ENCODE measurements around the gene TRIM71.

DNA sequence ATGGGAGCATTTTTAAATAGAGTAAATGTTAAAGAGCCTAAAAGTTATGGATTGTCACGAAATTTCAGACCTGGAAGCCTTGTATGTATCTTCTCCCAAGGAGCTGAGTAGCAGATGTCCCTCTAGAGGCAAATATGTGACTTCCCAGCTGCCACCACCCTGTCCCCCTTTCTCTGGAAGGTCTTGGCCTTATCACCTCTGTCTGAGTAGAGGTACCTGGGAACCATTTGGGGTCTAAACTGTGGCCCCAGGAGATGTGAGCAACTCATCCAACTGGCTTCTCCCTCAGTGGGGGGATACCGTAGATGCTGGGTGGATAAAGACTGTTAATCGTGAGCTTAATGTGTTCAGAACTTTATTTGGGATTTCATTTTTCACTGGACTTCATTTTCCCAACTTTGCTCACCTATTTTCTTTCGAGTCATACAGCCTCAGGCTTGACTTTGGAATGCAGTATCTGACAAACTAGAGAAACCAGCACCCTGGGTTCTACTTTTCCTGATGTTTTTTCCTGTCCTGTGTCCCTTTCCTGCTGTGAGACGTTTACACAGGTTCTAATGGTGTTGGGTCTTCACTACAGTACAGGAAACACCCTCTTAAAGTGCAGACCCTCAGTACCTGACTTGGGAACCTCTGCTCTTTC lies 80.3 kb downstream of the TRIM71 start:
- no peak for TF ChIP-seq POLR2A (IDR thresholded peaks at IDR 0.05)
- TF ChIP-seq, protein P1, sequence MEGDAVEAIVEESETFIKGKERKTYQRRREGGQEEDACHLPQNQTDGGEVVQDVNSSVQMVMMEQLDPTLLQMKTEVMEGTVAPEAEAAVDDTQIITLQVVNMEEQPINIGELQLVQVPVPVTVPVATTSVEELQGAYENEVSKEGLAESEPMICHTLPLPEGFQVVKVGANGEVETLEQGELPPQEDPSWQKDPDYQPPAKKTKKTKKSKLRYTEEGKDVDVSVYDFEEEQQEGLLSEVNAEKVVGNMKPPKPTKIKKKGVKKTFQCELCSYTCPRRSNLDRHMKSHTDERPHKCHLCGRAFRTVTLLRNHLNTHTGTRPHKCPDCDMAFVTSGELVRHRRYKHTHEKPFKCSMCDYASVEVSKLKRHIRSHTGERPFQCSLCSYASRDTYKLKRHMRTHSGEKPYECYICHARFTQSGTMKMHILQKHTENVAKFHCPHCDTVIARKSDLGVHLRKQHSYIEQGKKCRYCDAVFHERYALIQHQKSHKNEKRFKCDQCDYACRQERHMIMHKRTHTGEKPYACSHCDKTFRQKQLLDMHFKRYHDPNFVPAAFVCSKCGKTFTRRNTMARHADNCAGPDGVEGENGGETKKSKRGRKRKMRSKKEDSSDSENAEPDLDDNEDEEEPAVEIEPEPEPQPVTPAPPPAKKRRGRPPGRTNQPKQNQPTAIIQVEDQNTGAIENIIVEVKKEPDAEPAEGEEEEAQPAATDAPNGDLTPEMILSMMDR (IDR thresholded peaks at IDR 0.05): no peak
